H9 (cell line): ENCODE measurements around the gene CSNK1A1. TPM values are rescaled to one million over a fixed set of nuclear protein-coding genes. Genes with fewer than 3 reads are reported as not detected.

ENCODE experiments used
- DNase-seq: peaks from one replicate; pipeline ENCODE4 v3.0.0-alpha.2; 2017
- H2AFZ ChIP-seq: one replicate; pipeline ENCODE4 v1.6.1; 2013; ENCODE audit warnings: mild to moderate bottlenecking, low read length, control low read depth, moderate library complexity
- H2AK5ac ChIP-seq: 2 replicates; pipeline ENCODE4 v1.6.1; 2013; ENCODE audit warnings: low read length, control low read depth, mixed read lengths; ENCODE audit not compliant: insufficient read length
- H2BK120ac ChIP-seq: one replicate; pipeline ENCODE4 v1.6.1; 2013; ENCODE audit warnings: low read depth, mild to moderate bottlenecking, low read length, control low read depth, inconsistent platforms; ENCODE audit not compliant: poor library complexity, severe bottlenecking
- H2BK12ac ChIP-seq: 2 replicates; pipeline ENCODE4 v1.6.1; 2013; ENCODE audit warnings: low read length, control low read depth, mixed read lengths, low read depth; ENCODE audit not compliant: insufficient read length
- H2BK15ac ChIP-seq: 2 replicates; pipeline ENCODE4 v1.6.1; 2013; ENCODE audit warnings: low read depth, low read length, control low read depth
- H2BK20ac ChIP-seq: one replicate; pipeline ENCODE4 v1.6.1; 2013; ENCODE audit warnings: low read depth, mild to moderate bottlenecking, low read length, control low read depth, inconsistent platforms; ENCODE audit not compliant: poor library complexity, severe bottlenecking
- H2BK5ac ChIP-seq: 2 replicates; pipeline ENCODE4 v1.6.1; 2013; ENCODE audit warnings: low read length, control low read depth, mixed read lengths; ENCODE audit not compliant: insufficient read length
- H3K14ac ChIP-seq: 2 replicates; pipeline ENCODE4 v1.6.1; 2013; ENCODE audit warnings: low read length, control low read depth; ENCODE audit not compliant: insufficient read depth
- H3K18ac ChIP-seq: 2 replicates; pipeline ENCODE4 v1.6.1; 2013; ENCODE audit warnings: low read depth, mild to moderate bottlenecking, mixed read lengths, low read length, control low read depth; ENCODE audit not compliant: insufficient read length
- H3K23ac ChIP-seq: 2 replicates; pipeline ENCODE4 v1.6.1; 2013; ENCODE audit warnings: low read length, control low read depth, mixed read lengths, low read depth; ENCODE audit not compliant: insufficient read length
- H3K23me2 ChIP-seq: 2 replicates; pipeline ENCODE4 v1.6.1; 2013; ENCODE audit warnings: low read depth, mild to moderate bottlenecking, mixed read lengths, low read length, control low read depth; ENCODE audit not compliant: insufficient read length, poor library complexity, severe bottlenecking
- H3K27ac ChIP-seq: 2 replicates; pipeline ENCODE4 v1.5.1; 2013; ENCODE audit warnings: low read length, control low read depth, mixed read lengths, low read depth; ENCODE audit not compliant: insufficient read length
- H3K27me3 ChIP-seq: 2 replicates; pipeline ENCODE4 v1.6.1; 2013; ENCODE audit warnings: low read length, control low read depth, inconsistent platforms; ENCODE audit not compliant: insufficient read depth
- H3K4ac ChIP-seq: 2 replicates; pipeline ENCODE4 v1.6.1; 2013; ENCODE audit warnings: low read depth, mild to moderate bottlenecking, control low read depth, inconsistent platforms, low read length, moderate library complexity
- H3K4me1 ChIP-seq: 2 replicates; pipeline ENCODE4 v1.6.1; 2013; ENCODE audit warnings: low read length, control low read depth, inconsistent platforms; ENCODE audit not compliant: insufficient read depth
- H3K4me2 ChIP-seq: 2 replicates; pipeline ENCODE4 v1.6.1; 2013; ENCODE audit warnings: low read length, control low read depth, mixed read lengths; ENCODE audit not compliant: insufficient read length, insufficient read depth
- H3K56ac ChIP-seq: 2 replicates; pipeline ENCODE4 v1.6.1; 2013; ENCODE audit warnings: low read depth, mild to moderate bottlenecking, mixed read lengths, low read length, control low read depth; ENCODE audit not compliant: insufficient read length
- H3K79me1 ChIP-seq: 2 replicates; pipeline ENCODE4 v1.6.1; 2013; ENCODE audit warnings: low read depth, mild to moderate bottlenecking, moderate library complexity, low read length, control low read depth, inconsistent platforms; ENCODE audit not compliant: insufficient read depth, poor library complexity, severe bottlenecking
- H3K79me2 ChIP-seq: 2 replicates; pipeline ENCODE4 v1.6.1; 2013; ENCODE audit warnings: low read length, control low read depth, inconsistent platforms; ENCODE audit not compliant: insufficient read depth
- H3K9ac ChIP-seq: 2 replicates; pipeline ENCODE4 v1.6.1; 2013; ENCODE audit warnings: low read length, control low read depth, mixed read lengths; ENCODE audit not compliant: insufficient read length; ENCODE audit errors: extremely low read depth
- H3K9me3 ChIP-seq: one replicate; pipeline ENCODE4 v1.6.1; 2013; ENCODE audit warnings: low read depth, low read length, inconsistent platforms; ENCODE audit not compliant: control insufficient read depth
- H3T11ph ChIP-seq: one replicate; pipeline ENCODE4 v1.6.1; 2013; ENCODE audit warnings: mild to moderate bottlenecking, low read length, control low read depth, inconsistent platforms
- H4K20me1 ChIP-seq: one replicate; pipeline ENCODE4 v1.6.1; 2013; ENCODE audit not compliant: control insufficient read depth, insufficient read length, insufficient read depth
- H4K5ac ChIP-seq: 2 replicates; pipeline ENCODE4 v1.6.1; 2013; ENCODE audit warnings: low read depth, mild to moderate bottlenecking, mixed read lengths, low read length, control low read depth; ENCODE audit not compliant: insufficient read length
- H4K8ac ChIP-seq: replicated peaks from 2 replicates; pipeline ENCODE4 v1.6.1; 2013; ENCODE audit warnings: low read length, control low read depth, mixed read lengths, low read depth; ENCODE audit not compliant: insufficient read length
- H4K91ac ChIP-seq: 2 replicates; pipeline ENCODE4 v1.6.1; 2013; ENCODE audit warnings: low read depth, mild to moderate bottlenecking, moderate library complexity, mixed read lengths, low read length, control low read depth; ENCODE audit not compliant: insufficient read length
- H3K27ac Mint-ChIP-seq, 3 experiments: 2 replicates in 2 of 3; 3 replicates in 1 of 3; pipeline ENCODE4 v1.8.0; 2020 to 2021; ENCODE audit warnings: mixed read lengths in 3 of 3, mild to moderate bottlenecking in 1 of 3, moderate library complexity in 1 of 3
- H3K27me3 Mint-ChIP-seq: 2 replicates; pipeline ENCODE4 v1.8.0; 2021; ENCODE audit warnings: low read depth, mild to moderate bottlenecking, moderate library complexity, mixed read lengths
- H3K36me3 Mint-ChIP-seq, 3 experiments: 2 replicates in 2 of 3; 3 replicates in 1 of 3; pipeline ENCODE4 v1.8.0; 2020 to 2021; ENCODE audit warnings: low read depth in 3 of 3, mixed read lengths in 3 of 3; ENCODE audit not compliant: insufficient read depth in 1 of 3
- H3K4me1 Mint-ChIP-seq, 2 experiments: 2 replicates each; pipeline ENCODE4 v1.8.0; 2020; ENCODE audit warnings: mixed read lengths in 2 of 2
- H3K4me3 Mint-ChIP-seq, 2 experiments: 2 replicates in 1 of 2; 3 replicates in 1 of 2; pipeline ENCODE4 v1.8.0; 2020 to 2021; ENCODE audit warnings: mild to moderate bottlenecking in 2 of 2, mixed read lengths in 2 of 2, moderate library complexity in 1 of 2
- H3K9me3 Mint-ChIP-seq, 2 experiments: 2 replicates in 1 of 2; 3 replicates in 1 of 2; pipeline ENCODE4 v1.8.0; 2020; ENCODE audit warnings: mild to moderate bottlenecking in 2 of 2, mixed read lengths in 2 of 2, moderate library complexity in 1 of 2
- total RNA-seq: library from RNA; stranded (reverse); gene quantifications from 2 replicates; pipeline ENCODE4 v1.2.1, GENCODE V29; 2021
- TF ChIP-seq, protein P1 (sequence below): fragments of 200-600 bp; sonication (generic); conservative IDR thresholded peaks from 3 replicates; pipeline ENCODE4 v1.8.0; 2021; ENCODE audit warnings: antibody characterized with exemption, mild to moderate bottlenecking

Gene CSNK1A1
- total RNA-seq, 1 experiment from 2014 or later: 310 TPM

DNA sequence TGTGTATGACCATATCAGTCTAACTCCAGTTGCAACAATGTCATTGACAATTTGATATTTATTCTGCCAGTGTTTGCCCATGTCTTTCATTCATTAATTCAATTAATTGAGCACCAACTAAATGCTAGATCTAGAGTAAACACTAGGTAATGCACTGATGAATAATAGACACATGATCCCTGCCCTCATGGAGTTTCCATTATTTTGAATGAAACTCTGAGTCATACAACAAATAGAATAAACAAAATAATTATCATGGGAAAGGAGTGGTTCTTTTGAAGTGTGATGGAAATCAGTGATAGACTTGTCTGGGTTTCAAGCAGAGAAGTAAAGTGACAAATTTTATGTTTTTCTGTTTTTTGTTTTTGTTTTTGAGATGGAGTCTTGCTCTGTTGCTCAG is 34.7 kb upstream of the CSNK1A1 start:
- Histone ChIP-seq H3K18ac (no peak overlapping the region), H3K4me2 (no peak overlapping the region), H2AFZ (no peak overlapping the region), H3K27me3 (peaks cover under 1% of the 10 kb centered on the region; the same call in 1 of the 2 replicates), H3K4me1 (no peaks in the 10 kb centered on the region), H4K5ac (no peak overlapping the region), H4K8ac (no peak overlapping the region), H3T11ph (no peak overlapping the region), H2AK5ac (no peak overlapping the region), H2BK15ac (no peak overlapping the region), H3K23ac (no peak overlapping the region), H4K91ac (no peak overlapping the region), H3K14ac (no peak overlapping the region), H3K4ac (no peak overlapping the region), H3K56ac (no peak overlapping the region), H3K27ac (no peak overlapping the region), H3K9me3 (no peaks in the 10 kb centered on the region), H4K20me1 (no peaks in the 10 kb centered on the region), H3K23me2 (peaks cover 6% of the 10 kb centered on the region), H2BK12ac (no peak overlapping the region), H2BK5ac (no peak overlapping the region), H2BK20ac (no peak overlapping the region), H3K79me2 (no peaks in the 10 kb centered on the region), H2BK120ac (no peak overlapping the region), H3K79me1 (no peaks in the 10 kb centered on the region), H3K9ac (no peak overlapping the region)
- no peak for DNase-seq
- Mint-ChIP-seq H3K4me3 (no peak overlapping the region), H3K27me3 (peaks cover 19% of the 10 kb centered on the region), H3K9me3 (no peaks in the 10 kb centered on the region), H3K4me1 (peaks cover 9 to 10% of the 10 kb centered on the region in 2 experiments), H3K27ac (no peak overlapping the region), H3K36me3 (no peaks in the 10 kb centered on the region)
- TF ChIP-seq, protein P1, sequence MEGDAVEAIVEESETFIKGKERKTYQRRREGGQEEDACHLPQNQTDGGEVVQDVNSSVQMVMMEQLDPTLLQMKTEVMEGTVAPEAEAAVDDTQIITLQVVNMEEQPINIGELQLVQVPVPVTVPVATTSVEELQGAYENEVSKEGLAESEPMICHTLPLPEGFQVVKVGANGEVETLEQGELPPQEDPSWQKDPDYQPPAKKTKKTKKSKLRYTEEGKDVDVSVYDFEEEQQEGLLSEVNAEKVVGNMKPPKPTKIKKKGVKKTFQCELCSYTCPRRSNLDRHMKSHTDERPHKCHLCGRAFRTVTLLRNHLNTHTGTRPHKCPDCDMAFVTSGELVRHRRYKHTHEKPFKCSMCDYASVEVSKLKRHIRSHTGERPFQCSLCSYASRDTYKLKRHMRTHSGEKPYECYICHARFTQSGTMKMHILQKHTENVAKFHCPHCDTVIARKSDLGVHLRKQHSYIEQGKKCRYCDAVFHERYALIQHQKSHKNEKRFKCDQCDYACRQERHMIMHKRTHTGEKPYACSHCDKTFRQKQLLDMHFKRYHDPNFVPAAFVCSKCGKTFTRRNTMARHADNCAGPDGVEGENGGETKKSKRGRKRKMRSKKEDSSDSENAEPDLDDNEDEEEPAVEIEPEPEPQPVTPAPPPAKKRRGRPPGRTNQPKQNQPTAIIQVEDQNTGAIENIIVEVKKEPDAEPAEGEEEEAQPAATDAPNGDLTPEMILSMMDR: no peak
